Adrenal gland (tissue), 12 donors: Measurements from ENCODE around the gene BNC2. TPM values are rescaled to one million over a fixed set of nuclear protein-coding genes. Genes with fewer than 3 reads are reported as not detected.

Source experiments
- DNase-seq, 7 donors: peaks; one replicate each; pipeline ENCODE4 v3.0.0-alpha.2; 2019 to 2020
- H3K27ac ChIP-seq, 5 donors: fragments of 200-600 bp; sonication (generic) in 4 of 5; 1 replicate in 3 of 5; 2 replicates in 2 of 5; pipeline versions ENCODE4 v1.5.1 to v1.8.0; 2016 to 2020; ENCODE audit warnings: mild to moderate bottlenecking in 1 of 5
- H3K27me3 ChIP-seq: fragments of 200-600 bp; 2 replicates; pipeline ENCODE4 v1.8.0; 2021
- H3K36me3 ChIP-seq, 2 donors: fragments of 200-600 bp; replicated peaks in 1 of 2; 1 replicate in 1 of 2; 2 replicates in 1 of 2; pipeline versions ENCODE4 v1.5.1 to v1.8.0; 2018 to 2022
- H3K4me1 ChIP-seq, 2 donors: fragments of 200-600 bp; replicated peaks in 1 of 2; 1 replicate in 1 of 2; 2 replicates in 1 of 2; pipeline versions ENCODE4 v1.5.1 to v1.8.0; 2018 to 2021
- H3K4me3 ChIP-seq, 4 donors: fragments of 200-600 bp; sonication (generic) in 3 of 4; one replicate each; pipeline ENCODE4 v1.5.1; 2016 to 2018
- H3K9me3 ChIP-seq, 3 donors: fragments of 200-600 bp; sonication (generic) in 1 of 3; replicated peaks in 1 of 3; 1 replicate in 2 of 3; 2 replicates in 1 of 3; pipeline versions ENCODE4 v1.5.1 to v1.8.0; 2016 to 2021
- CTCF ChIP-seq, 6 experiments: fragments of 450-650 bp in 4 of 6; fragments of 200-600 bp in 2 of 6; sonication (generic) in 1 of 6; IDR thresholded peaks; 1 replicate in 5 of 6; 2 replicates in 1 of 6; pipeline versions ENCODE4 v1.5.1 to v1.8.0; 2016 to 2021; ENCODE audit warnings: antibody characterized with exemption in 6 of 6, mild to moderate bottlenecking in 2 of 6, moderate library complexity in 1 of 6
- POLR2A ChIP-seq, 2 donors: fragments of 450-650 bp; IDR thresholded peaks; one replicate each; pipeline ENCODE4 v1.6.1; 2017; ENCODE audit warnings: antibody characterized with exemption in 2 of 2, mild to moderate bottlenecking in 2 of 2, moderate library complexity in 1 of 2
- WGBS, 4 donors: extraction: QIAGEN DNeasy Blood & Tissue Kit in 2 of 4; methylation state at CpG; one replicate each; pipeline versions ENCODE4 v1.1.5 to v1.1.7; 2013 to 2017; 5-methylcytosine and 5-hydroxymethylcytosine counted together
- intact Hi-C, 2 donors: fragments of 100-400 bp; cut with DNase I; formaldehyde crosslinking; loops; one replicate each; pipeline versions ENCODE4 v1.14.1 to v1.15.0; 2022 to 2023
- polyA plus RNA-seq, 3 donors: library from polyadenylated mRNA; stranded (reverse); fragments of 200-250 nt in 2 of 3; fragments of 350-450 nt in 1 of 3; fragmentation: Illumina TruSeq in 1 of 3; extraction: RNeasy Lipid Tissue Mini Kit (QIAGEN cat#74804) in 1 of 3; gene quantifications; one replicate each; pipeline ENCODE4 v1.2.3, GENCODE V29; 2013 to 2014
- total RNA-seq, 9 donors: library from RNA; depleted of rRNA in 4 of 9; stranded (reverse); fragments of >200 nt in 4 of 9; fragments of 120-200 nt in 1 of 9; fragmentation: NEBNext Ultra II Directional in 1 of 9; extraction: Animal tissue kit (Norgen Biotek cat#: 25700) in 1 of 9; gene quantifications; one replicate each; pipeline versions ENCODE4 v1.1.0 to v1.2.4, GENCODE V29; 2013 to 2023
- donor health status: healthy with polysubstance abuse.
- donor health status: Bipolar disorder and iron deficiency.
- donor health status: DM: yes; HTN: yes; CAD: no.
- donor health status: DM: no; HTN: no; CAD: no.
- donor health status: DM: no; HTN: no; CAD: no.
- donor health status: DM: yes; HTN: yes; CAD: no.

Gene BNC2
- total and polyA plus RNA-seq, 12 donors = 1.1 to 11.1 (median 5.0) TPM

DNA sequence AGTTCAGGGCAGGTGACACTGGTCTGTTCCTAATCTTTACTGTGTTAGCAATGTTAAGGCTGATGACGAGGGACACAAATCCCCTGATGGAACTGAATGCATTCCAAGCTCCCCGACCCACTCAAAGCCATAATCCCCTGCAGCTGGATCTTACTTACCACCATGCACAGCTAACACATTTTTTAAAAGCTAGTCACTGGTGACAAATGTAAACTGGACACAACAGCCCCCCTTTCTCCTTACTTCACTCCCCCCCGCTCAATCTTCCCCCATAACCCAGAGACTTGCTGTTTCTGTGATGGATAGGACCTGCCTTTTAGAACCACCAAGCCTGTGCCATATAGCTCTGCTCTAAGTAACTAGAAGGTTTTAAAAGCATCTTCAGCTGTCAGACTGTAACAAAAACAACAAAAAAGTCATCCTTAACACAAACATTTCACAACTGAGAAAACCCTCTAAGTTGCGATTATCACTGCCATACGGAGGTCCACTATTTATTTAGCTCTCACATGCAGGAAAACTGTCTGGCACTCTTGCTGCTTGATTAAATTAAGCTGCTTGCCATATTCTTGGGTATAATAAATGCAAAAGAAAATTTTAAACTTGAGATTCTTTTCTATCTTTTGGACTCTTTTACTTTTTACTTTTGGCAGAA, 44.4 kb downstream of the BNC2 start:
- intact Hi-C loops = no loop called here
- no peak for TF ChIP-seq CTCF (IDR thresholded peaks at IDR 0.05)
- no peak for TF ChIP-seq POLR2A (IDR thresholded peaks at IDR 0.05)
- H3K27ac ChIP-seq = no peak overlapping the region
- peaks cover 0 to 5% of the 10 kb centered on the region in 2 donors for H3K4me1 ChIP-seq
- H3K9me3 ChIP-seq = no peaks in the 10 kb centered on the region
- H3K27me3 ChIP-seq = no peaks in the 10 kb centered on the region
- H3K36me3 ChIP-seq = no peaks in the 10 kb centered on the region
- 68 to 74% (median 69%) methylated on average over 5 of the region's 5 CpGs for WGBS, 4 donors
- no peak overlapping the region for H3K4me3 ChIP-seq
- no peak for DNase-seq

DNA sequence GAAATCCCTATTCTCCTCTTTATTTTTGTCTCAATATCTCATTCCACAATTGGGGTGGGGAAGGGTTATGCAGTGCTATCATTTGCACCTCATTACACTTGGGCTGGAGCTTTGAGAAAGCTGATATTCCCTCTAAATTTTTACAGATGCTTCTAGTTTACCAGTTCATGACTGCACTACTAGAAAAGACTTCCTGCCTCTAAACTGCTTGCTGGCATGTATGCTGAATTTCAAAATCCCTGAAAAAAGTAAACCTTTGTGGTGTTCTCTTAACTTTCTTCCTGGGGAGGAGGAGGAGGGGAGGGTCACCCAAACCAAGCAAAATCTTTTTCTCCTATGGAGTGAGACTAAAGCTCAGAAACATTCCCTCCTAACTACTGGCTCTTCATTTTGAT, 45.1 kb downstream of the BNC2 start:
- no peaks in the 10 kb centered on the region for H3K9me3 ChIP-seq
- intact Hi-C loops = no loop called here
- DNase-seq = no peak
- no peak overlapping the region for H3K4me3 ChIP-seq
- H3K4me1 ChIP-seq = peaks cover 0 to 5% of the 10 kb centered on the region in 2 donors
- no peak for TF ChIP-seq POLR2A (IDR thresholded peaks at IDR 0.05)
- no peak for TF ChIP-seq CTCF (IDR thresholded peaks at IDR 0.05)
- no peaks in the 10 kb centered on the region for H3K36me3 ChIP-seq
- H3K27me3 ChIP-seq = no peaks in the 10 kb centered on the region
- no peak overlapping the region for H3K27ac ChIP-seq

DNA sequence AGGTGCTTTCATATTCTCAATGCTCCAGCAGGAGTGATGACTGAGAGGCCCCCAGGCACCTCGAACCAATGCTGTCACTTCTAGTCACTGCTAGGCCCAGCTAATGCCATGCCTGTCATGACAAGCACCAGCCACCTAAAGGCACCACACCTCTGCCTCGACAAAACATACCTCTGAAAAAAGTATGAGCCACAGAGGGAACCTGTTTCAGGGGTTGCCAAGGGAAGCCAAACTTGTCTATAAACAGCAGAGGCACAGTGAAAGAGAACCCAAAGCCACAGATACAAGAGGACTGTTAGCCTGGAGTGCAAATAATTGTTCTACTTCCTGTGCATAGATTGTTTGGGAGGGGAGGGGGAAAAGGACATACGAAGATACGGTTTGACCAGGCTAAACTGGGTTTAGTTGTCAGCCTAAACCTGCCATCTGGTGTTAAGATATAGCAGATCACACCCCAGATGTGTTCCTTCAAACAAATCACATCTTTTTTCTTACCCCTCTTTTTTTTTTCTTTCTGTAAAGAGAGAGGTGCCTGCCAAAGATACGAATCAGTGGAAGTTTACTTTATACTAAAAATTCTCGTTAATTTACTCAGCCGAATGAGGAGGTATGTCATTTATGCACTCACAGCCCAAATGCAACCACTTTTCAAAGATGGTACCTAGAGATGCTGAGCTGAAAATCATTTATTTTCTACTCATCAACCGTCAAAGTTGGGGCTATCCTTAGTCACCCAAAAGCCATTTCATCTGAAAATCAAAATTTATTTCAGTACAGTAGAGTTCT, 45.7 kb downstream of the BNC2 start:
- no peaks in the 10 kb centered on the region for H3K9me3 ChIP-seq
- no peak overlapping the region for H3K4me3 ChIP-seq
- intact Hi-C loops = no loop called here
- no peaks in the 10 kb centered on the region for H3K27me3 ChIP-seq
- no peak overlapping the region for H3K27ac ChIP-seq
- 47 to 62% (median 57%) methylated on average over 8 of the region's 8 CpGs for WGBS, 4 donors
- TF ChIP-seq CTCF (IDR thresholded peaks at IDR 0.05) = no peak
- no peak for TF ChIP-seq POLR2A (IDR thresholded peaks at IDR 0.05)
- H3K36me3 ChIP-seq = no peaks in the 10 kb centered on the region
- peaks cover 0 to 5% of the 10 kb centered on the region in 2 donors for H3K4me1 ChIP-seq
- no peak for DNase-seq

DNA sequence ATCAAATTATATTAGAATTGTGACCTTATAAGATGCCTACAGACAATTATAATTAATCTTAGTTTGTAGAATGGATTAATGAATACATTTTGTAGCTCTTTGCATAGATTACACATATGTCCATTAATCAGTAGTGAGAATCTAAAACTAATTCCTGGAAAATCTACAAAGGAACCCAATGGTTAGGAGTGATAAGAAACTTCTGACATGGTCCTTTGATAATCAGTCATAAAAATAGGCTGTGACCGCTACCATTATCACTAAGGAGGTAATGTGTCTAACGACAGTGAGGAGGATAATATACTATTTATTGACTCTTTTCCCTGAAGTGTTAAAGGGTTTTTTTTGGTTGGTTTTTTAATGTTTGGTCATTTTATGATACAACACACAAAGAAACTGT, 46.6 kb downstream of the BNC2 start:
- Histone ChIP-seq H3K4me3 (no peak overlapping the region), H3K4me1 (peaks cover 0 to 2% of the 10 kb centered on the region in 2 donors), H3K9me3 (no peaks in the 10 kb centered on the region), H3K27ac (no peak overlapping the region), H3K36me3 (no peaks in the 10 kb centered on the region), H3K27me3 (no peaks in the 10 kb centered on the region)
- intact Hi-C loops = no loop called here
- TF ChIP-seq POLR2A (IDR thresholded peaks at IDR 0.05) = no peak
- TF ChIP-seq CTCF (IDR thresholded peaks at IDR 0.05) = no peak
- no peak for DNase-seq
- WGBS, 4 donors = 78 to 89% (median 87%) methylated on average over 2 of the region's 2 CpGs
